ENCODE data around the gene TNS1.
"Not testable (repeated sequence)": the region's sequence is repeated elsewhere in the genome, so short reads cannot be mapped to it uniquely, and the experiment has no call there.

The TNS1 gene

DNA sequence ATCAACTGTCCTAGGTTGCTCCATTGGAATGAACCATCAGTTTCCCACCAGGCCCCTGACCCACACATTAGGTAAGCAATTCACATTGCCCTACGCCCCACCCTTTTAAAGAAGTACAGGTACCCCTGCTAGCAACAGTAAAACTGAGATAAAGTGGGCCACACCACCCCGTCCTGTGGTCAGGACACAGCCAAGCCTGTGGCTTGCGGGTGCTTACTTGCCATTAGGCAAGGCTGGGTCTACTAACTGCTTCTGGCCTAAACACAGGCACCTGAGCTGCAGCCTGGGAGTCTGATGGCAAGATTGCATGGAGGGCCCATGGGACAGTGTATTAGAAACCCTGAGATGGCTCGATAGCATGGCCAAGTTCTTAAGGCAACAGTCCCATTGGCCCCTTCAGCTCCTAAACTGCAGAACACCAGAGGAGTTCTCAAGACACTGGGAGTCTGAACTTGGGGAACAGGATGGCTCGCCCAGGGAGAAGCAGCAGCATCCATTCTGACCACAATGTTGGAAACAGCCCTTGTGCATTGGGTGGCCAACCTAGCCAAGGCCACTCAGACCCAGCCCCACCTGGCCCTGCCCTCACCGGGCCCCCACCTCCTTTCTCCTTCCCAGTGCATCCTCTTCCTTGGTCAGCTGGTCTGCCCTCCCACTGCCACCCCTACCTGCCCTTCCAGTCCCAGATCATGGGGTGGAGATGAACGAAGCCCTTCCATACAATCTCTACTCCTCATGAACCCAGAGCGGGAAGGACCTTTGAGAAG is 177.1 kb downstream of the TNS1 start:
- DNase-seq, result no peak

DNA sequence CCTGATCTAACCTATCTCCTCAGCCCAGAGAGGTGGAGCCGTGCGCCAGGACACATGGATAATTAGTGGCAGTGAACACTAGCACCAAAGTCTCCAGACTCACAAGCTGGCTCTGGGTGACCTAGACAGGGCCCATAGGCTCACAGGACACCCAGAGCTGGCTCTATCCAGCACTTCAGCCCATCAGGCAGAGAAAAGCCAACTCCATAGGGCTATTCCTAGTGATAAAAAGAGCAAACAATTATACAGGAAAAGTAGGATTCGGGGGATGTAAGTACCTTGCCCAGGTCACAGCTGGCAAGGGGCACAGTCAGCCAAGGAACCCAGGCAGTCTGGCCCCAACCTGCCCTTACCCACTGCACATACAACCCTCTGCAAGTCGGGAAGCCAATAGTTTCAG is 178.6 kb downstream of the TNS1 start:
- DNase-seq, result no peak

DNA sequence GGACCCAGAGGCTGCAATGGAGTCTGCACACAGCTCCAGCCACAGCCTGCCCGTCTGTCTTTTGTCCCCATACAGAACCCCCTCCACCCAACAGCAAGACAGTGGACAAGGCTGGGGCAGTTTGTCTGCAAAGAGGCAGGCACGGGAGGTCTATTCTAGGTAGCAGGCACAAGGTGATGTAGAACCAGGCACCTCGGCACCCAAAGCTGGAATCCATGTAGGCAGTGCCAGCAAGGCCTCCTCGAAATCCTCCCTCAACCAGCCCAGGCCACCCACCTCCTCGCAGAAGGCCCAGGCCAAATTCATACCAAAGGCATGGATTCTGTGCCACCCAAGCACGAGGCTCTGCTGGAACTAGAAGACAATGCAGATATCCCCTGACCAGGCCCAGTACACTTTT is 179.2 kb downstream of the TNS1 start:
- DNase-seq, result no peak

DNA sequence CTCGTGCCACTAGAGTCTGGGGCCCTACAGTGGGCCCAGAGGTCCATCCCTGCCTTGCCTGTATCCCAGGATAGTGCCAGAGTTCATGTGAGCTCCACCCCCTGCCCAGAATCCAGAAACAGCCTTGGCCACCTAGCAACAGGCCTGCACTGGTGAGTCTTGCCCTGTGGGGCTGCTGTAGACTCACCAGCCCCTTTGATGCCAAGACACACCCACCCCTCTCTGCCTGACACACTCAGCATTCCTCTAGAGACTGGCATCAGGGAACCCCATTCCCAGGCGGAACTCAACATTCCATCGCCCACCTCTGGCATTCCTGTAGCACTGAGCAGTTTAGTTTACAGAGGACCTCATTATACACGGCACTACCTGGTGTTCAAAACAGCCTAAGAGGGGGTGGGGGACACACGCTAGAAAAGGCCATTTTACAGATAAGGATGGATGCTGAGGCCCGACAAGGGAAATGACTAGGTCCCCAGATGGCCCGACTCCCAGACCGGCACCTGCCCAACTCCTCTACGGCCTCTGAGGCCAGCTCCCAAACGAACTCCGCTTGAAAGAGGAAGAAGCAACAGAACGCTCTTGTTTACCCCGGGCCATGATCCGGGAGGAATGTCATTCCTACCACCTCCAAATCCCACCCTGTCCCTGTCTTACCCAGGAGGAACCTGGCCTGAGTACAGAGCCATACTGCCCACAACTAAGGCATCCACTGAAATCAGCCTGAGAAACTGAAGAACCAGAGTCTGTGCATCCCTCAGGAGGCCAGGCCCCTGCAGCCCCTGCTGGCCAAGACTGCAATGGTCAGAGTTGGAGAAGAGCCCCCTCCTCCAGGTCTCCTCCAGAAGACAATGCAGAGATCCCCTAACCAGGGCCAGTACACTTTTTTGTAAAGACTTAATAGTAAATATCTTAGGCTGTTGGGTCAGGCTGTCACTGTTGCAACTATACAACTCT is 180.2 kb downstream of the TNS1 start:
- no peak for DNase-seq

DNA sequence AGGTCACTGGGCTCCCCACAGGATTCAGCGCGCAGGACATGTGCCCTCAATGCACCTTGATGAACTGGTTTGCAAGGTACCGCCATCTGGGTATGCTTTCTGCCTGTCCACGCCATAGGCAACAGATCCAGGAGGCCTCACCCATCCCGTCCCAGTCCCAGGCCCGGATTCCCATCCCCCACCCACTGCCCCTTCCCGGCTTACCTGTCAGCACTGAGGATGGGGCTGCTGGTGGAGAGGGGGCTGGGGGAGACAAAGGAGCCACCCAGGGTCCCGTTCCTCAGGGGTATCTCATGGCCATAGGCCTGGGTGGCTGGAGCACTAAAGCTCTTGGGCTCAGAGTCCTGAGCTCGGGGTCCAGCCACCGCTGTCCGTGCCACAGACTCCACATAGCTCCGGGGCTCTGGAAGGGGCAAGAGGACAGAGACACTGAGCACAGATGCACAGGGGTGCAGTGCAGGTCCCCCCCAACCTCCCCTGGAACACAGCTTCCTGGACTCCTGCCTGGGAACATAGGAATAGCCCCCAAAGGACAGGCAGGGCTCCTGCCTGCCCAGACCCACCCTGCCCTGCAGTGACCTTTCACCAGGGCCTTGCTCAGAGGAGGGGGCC is 181.2 kb downstream of the TNS1 start:
- no peak for DNase-seq

DNA sequence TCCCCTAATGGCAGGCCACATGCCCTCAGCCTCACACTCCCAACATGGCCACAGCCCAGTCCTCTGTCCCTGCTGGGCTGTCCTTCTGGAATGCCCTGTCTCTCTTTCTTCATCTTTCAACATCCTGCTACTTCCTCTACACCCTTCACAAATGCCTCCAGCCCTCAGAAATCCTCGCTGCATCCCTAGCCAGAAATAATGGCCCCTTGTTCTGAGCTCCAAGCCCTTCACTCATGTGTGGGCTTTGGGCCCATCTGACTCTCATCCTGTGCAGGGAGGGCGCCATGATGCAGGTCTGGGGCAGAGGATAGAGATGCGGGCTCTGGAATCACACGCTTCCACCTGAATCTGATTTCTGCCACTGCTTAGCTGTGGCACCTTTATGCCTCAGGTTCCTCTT is 181.9 kb downstream of the TNS1 start:
- no peak for DNase-seq

DNA sequence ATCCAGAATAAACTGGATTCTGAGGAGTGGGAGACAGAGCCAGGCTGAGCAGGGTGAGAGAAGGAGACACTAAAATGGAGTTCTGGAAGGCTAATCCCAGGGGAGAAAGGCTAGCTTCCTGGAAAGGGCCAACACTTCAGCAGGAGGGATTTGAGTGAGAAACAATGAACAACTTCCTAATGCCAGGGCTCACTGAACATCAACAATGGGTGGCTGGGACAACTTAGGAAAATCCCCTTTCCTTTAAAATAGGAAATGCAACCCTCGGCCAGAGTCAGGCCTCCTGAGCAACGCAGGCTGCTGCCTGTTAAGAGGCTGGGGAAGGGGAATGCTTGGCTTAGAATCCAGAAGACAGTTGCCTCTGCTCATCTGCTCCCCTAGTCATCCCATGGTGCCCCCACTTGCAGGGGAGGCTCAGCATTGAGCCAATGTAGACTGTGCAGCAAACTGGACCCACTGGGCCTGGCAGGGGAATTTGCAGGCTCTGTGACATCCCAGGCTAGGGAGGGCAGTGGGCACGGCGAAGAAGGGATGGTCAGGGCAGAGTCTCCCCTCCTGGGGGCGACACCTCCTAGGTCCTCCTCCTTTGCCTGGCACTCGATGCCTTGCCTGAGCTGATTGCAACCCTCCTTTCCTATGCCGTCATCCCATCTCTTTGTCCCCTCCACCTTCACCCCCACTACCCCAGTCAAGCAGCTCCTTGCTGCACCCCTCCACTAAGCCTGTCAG is 182.5 kb downstream of the TNS1 start:
- DNase-seq, result no peak

DNA sequence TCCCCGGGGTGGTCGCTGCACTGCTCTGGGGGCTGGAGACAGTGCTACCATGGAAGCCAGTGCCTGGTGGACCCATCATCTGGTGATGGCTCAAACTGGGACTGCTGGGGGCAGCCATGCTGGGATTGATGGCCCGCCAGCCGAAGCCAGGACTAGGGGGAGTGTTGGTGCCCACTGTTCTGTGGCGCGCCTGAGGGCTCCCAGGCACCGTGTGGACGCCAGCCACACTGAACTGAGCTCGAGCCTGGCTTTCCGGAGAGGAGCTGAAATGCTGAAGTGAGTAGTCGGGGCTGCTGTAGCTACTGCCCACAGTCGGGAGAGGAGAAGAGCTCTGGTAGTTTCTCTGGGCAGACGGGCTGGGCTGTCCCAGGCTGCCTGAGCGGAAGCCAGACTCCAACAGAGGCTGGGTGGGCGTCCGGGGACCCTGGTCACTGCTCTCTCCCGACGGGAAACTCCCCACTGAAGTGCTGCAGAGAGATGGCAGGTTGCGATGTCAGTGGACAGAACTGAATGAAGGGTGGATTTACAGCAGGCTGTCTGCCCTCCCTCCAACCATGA is 184.4 kb downstream of the TNS1 start:
- no peak for DNase-seq

DNA sequence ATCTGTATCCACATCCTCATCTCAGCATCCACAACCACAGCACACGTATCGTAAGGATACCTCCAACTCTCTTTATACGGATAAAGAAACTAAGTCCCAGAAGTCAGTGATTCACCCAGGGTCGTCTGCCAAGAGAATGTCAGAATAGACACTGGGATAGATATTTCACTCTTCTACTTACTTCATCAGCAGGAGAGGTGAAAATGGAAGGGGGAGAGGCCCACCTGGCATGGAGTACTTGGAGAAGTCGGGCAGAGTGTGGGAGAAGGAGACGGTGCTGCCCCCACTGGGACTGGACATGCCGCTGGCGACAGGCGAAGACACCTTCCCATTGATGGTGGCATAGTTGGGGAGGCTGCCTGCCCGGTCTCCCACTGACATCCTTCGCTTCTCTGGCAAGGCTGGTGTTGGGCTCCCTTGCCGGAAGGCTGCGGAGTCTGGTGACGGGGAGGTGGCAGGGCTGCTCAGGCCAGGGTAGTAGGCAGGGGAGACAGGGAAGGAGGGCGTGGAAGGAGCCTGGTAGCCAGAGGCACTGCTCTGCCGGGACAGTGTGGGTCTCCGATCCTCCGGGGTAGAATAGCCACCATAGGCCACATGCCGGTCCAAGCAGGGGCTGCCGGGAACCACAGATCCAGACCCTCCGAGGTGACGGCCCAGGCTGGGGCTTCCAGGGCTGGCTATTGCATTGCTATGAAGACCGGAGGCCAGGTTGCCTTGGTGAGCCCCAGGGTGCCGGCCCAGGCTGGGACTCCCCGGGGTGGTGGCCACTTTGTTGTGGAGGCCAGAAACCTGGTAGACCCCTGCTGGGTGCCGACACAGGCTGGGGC is 185.1 kb downstream of the TNS1 start:
- DNase-seq, result no peak

DNA sequence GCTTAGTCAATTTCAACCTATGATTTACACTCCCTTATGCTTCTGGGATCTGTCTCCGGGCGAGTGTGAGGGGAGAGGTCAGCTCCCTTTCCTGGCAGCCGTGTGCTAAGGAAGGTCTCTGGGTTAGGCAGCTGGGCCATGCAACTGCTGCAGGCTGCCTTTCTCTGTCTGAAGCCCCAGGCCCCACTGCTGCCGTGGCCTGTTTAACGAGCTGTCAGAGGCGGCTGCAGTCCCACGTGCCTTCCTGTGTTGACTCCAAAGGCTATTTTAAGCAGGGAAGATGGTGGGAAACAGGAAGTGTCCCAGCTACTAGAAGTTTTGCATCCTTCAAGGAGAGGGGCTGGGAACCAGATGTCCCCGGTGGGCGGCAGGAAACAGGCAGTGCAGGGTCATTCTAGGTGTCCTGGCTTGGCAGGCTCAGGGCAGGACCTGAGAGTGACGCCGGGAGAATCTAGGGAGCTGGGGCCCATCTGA is 186.4 kb downstream of the TNS1 start:
- DNase-seq, result no peak

DNA sequence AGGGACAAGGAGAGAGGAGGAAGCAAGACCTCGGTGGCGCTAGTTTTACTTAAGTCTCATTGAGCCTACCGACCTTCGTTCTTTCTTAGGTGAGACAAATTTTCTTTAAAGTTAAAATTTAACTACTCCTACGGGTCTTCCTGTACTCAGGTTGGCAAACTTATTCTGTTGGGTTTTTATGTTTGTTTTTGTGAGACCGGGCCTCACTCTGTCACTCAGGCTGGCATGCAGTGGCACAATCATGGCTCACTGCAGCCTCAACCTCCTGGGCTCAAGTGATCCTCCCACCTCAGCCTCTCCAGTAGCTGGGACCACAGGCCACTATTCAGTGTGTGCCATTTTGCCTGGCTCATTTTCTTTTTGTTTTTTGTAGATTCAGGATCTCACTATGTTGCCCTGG is 189.0 kb downstream of the TNS1 start:
- no peak for DNase-seq

DNA sequence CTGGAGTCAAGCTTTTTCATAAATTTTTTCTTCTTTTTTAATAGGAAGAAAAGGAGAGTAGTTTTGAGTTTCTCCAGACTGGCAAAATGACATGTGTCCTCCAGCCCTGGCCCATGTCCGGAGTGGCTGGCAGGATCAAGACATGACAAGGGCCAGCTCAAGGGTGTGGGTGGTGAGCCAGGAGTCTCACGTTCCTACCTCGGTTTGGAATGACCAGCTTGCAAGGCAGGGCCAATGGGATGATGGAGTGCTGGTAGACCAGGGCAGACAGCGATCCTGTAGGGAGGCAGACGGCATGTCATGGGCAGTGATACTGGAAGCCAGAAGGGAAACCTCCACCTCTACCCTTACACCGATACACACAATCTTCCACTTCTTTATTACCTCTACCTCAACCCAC is 190.6 kb downstream of the TNS1 start:
- no peak for DNase-seq

DNA sequence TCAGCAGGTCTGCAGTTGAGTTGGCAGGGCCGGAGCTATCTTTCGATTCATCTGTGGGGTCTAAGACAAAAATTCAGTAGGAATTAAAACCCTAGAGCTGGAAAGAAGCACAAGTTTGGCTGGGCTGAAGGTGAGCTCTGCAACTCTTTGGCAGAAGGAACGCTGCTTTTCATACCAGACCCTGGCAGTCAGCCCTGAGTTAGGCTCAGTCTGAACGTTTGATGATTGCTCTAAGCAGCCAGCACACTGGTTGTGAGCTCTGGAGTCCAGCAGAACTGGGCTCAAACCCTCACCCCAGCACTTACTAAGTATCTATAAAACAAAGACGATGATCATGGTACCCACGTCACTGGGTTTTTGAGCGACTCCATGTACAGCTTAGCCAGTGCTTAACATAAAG is 192.5 kb downstream of the TNS1 start:
- DNase-seq, result no peak

DNA sequence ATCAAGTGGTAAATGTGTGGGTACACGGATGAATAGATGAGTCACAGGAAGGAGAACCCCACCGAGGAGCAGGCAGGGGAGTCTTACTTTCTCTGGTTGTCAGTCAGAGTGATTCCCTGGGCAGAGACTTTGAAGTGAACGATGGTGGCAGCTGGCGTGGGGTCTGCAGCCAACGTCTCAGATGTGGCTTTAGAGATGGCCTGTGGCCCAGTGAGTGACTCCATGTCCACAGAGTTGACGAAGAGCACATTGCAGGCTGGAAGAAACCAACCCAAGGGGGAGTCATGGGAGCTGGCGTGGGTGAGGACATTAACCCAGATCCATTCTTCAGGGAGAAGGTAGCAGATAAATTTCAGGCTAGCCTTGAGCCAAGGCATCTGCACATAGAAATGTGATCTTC is 193.1 kb downstream of the TNS1 start:
- no peak for DNase-seq

DNA sequence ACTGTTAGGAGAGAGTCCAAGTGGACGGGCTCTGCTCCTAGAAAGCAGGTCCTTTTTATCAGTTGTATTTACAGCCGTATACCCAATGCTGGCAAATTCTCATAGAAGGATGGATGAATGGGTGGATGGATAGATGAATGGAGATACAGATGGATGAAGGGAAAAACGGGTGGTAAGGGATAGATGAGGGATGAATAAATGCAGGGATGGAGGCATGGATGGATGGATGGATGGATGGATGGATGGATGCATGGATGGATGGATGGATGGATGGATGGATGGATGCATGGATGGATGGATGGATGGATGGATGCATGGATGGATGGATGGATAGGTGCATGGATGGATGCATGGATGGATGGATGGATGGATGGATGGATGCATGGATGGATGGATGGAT is 193.8 kb downstream of the TNS1 start:
- not testable (repeated sequence) for DNase-seq

DNA sequence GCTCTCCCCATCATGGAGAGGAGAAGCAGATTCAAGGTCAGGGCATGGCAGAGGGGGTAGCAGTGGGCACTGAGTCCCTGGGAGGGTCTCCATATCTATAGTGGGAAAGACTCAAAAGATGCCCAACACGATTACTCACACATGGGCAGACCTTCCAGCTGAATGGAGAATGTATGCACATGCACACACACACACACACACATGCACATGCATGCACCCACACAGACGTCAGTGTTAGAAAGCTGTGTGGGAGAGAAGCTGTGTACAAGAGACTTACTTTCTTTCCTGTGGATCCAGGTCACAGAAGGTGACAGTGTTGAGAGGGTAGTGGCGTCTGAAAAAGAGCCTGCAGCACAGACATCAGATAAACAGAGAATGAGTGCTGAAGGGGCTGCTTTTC is 194.5 kb downstream of the TNS1 start:
- no peak for DNase-seq

DNA sequence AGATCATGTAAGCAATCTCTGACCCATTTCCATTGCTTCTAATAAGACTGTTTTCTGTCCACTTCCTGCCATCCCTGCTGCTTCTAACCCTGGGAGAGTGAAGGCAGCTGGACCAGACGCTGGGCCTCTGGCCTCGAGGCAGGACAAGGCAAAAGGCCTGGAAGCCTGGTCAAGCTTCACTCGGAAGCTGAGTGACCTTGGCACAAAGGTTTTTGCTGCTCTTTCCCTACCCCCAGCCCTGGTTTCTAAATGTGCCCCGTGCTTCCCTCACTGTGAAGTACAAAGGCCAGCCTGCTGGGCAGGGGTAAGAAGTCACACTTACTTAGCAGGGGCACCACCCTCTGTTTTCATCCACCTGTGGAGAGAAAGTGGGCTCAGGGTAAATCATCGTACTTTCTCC is 195.0 kb downstream of the TNS1 start:
- DNase-seq, result no peak

DNA sequence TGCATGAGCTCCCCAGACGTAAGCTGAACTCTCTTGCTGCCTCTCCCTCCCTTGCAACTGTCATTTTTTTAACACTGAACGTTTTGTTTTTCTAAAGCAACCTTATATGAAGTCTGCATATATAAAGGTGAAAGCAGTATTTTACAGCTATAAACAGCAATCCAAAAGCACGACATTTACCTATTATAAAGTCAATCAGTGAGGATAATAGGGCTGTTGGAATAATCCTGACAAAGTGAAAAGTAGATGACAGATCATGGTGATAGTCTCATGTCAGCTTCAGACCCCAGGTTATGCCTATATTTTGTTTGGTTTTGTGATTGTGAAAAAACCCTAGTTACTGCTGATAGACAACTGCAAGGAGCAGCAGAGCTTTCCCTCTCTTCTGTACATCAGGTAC is 195.8 kb downstream of the TNS1 start:
- no peak for DNase-seq

DNA sequence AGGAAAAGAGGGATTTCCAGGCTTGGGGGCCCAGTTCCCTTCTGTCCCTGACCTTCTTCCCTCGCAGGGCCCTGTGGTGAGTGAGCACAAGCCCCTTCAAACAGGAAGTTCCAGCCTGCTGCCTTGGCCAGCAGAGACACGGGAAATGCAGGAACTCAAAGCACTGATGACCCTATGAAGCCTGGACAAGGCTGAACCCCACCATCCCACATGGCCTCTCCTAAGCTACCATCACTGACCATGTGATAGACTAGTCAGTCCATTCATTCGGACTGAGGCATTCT is 196.4 kb downstream of the TNS1 start:
- DNase-seq, result no peak

DNA sequence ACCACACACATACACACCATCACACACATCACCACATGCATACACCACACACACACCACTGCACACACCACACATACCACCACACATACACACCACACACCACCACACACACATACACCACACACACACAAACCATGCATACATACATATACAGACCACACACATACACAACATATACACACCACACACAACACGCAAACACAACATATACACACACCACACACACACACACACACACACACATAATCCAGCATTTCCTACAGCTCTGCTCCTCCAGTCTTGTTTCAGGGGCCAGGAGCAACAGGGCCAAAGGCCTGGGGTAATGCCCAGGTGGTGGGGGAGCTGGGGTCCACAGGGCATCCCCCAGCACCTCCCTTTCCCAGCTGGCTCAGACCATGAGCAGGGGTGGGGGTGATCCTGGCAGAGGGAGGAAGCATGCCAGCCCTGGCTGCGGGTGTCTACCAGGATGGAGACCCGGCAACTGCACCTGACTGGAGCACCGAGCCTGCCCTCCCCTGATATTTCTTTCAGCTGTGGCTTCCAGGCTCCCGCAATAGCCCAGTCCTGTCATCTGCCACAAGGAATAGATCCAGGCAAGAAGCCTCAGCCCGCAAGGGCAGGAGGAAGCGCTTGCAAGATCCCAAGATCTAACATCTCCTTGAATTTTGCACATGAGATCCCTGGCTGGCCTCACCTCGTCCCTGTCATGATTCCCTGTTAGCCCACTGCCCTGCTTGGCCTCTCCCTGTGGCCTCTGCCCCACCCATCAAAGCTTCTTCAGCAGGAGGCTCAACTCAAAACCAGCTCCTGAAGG is 196.9 kb downstream of the TNS1 start:
- no peak for DNase-seq

Data from CD4-positive, alpha-beta T cell treated with Interleukin-17A for 4 hours (primary cell).